Caki2 (cell line): ENCODE data around the gene SORCS2. TPM values are rescaled to one million over a fixed set of nuclear protein-coding genes. Genes with fewer than 3 reads are reported as not detected.

ENCODE experiments used
- DNase-seq: peaks from one replicate; pipeline ENCODE4 v3.0.0-alpha.2; 2015; ENCODE audit warnings: low read depth
- in situ Hi-C: cut with HindIII; loops from 2 replicates; pipeline ENCODE4 v1.10.0; 2016; ENCODE audit warnings: low sequenced_read_pairs, low pct_unique_long_range_greater_than_20kb, mixed read lengths
- total RNA-seq: library from RNA; depleted of rRNA; stranded (reverse); fragments of >200 nt; shearing (Covaris generic); gene quantifications from 2 replicates; pipeline ENCODE4 v1.2.3, GENCODE V29; 2014; ENCODE audit warnings: low replicate concordance

The SORCS2 gene
- total RNA-seq, 1 experiment from 2014 or later: 1.4 TPM

DNA sequence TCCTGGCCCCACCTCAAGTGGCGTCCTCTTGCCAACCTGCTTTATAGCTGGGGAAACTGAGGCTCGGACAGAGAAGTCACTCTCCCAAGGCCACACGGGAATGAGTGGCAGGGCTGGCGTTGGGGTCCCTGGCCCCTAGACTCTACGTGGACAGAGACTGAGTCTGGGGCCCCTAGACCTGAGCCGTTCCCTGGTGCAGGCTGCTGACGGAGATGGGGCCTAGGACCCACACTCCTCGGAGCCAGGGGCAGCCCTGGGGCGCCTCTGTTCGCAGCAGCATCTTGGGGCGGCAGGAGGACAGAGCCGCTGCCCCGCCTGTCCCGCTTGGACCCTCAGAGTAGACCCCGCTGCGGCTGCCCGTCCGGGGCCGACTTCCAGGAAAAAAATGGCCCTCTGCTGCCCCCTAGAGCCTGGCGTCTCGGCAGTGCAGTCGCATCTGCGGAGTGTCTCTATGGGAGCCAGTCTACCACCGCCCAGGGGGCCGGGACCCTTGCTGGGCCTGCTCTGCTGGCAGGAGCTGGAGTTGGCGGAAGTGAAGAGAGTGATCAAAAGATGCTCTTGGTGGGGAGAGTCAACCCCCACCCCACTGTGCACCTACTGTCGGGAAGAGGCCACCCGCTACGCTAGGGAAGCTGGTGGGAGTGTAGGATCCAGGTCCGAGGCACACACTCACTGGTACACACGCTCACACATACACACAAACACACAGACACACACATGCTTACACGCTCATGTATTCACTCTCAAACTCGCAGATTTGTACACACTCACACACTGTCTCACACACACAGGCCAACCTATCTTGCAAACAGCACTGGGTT, 527.2 kb downstream of the SORCS2 start:
- in situ Hi-C loops: no loop called here

DNA sequence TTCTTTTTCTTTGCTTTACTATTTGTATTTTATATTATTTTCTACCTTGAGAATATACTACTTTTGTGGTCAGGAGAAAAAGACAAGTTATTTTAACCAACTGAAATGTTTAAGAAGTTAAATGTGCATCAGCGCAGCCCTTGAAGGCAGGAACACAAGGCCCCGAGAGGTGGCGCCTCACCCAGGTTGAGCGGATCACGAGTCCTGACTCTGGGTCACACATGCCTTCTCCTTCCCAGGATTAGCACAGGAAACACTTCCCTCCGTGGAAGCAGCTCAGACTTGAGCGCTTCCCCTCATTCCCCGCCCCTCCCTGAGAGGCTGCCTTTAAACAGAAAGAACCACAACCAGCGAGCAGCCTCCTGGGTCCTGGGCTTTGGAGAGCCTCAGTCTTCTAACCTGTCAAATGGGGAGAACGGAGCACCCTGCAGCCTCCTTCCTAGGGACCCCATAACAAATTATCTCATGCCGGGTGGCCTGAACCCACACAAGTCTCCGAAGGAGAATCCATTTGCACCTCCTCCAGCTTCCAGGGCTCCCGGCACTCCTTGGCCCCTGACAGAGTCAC, 529.7 kb downstream of the SORCS2 start:
- DNase-seq: no peak
- in situ Hi-C loops: no loop called here

More for the DNA sequence above, 527.2 kb downstream of the SORCS2 start:
- DNase-seq: peak; percentile 11

DNA sequence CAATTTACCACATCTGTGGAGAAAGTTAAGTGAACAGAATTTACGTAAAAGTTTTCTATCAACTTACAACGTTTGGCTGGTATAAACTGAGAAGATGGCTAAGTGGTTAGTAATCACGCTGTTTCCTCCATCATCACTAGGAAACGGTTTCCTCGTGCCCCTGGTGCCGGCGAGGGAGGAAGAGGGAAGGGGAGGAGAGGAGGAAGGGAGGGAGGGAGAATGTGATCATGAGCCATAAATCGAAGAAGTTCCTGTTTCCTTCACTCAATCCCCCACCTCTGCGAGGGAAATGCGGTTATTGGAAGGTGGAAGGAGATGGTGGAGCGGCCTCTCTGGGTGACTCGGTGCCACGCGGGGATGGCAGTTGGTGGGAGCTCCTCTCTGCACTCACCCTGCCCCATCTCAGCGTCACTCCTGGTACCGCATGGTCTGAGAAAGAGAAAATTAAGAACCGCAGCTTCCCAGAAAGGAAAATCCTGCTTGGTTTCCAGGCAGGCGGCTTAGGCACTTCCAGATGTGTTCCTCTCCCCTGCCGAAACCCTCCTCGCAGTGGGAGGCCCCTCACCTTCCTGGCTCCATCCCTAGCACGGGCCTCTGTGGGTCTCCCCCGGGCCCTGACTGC, 530.5 kb downstream of the SORCS2 start:
- DNase-seq: no peak
- in situ Hi-C loops: no loop called here

DNA sequence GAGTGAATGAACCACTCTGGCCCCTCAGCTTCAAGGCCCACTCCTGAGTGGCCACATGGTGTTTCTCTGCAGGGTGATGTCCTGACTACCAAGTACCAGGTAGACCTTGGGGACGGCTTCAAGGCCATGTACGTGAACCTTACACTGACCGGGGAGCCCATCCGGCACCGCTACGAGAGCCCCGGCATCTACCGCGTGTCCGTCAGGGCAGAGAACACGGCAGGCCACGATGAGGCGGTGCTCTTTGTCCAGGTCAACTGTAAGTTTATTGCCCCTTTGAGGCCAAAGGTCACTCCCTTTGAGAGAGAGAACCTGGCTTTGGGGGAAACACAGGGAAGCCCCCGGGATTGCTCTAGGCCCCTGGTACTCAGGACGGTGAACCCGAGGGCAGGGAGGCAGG, 531.3 kb downstream of the SORCS2 start:
- no peak for DNase-seq
- in situ Hi-C loops: no loop called here

DNA sequence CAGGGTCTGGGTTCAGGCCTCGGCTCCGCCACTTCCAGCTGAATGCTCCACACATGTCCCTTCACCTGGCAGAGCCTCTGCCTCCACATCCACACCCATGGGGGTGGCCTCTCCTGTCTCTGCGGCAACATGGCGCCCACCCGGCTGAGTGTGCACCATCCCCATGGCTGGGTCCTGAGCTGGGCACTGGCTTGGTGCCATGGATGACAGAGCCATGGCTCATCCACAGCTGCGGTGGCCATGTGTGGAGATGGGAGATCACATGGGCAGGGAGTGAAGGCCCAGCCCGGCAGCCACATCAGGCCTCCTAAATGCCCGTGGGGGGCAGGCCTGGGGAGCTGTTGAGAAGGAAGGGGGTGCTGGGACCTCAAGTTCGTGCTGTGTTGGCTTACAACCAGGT, 533.6 kb downstream of the SORCS2 start:
- in situ Hi-C loops: no loop called here
- no peak for DNase-seq

DNA sequence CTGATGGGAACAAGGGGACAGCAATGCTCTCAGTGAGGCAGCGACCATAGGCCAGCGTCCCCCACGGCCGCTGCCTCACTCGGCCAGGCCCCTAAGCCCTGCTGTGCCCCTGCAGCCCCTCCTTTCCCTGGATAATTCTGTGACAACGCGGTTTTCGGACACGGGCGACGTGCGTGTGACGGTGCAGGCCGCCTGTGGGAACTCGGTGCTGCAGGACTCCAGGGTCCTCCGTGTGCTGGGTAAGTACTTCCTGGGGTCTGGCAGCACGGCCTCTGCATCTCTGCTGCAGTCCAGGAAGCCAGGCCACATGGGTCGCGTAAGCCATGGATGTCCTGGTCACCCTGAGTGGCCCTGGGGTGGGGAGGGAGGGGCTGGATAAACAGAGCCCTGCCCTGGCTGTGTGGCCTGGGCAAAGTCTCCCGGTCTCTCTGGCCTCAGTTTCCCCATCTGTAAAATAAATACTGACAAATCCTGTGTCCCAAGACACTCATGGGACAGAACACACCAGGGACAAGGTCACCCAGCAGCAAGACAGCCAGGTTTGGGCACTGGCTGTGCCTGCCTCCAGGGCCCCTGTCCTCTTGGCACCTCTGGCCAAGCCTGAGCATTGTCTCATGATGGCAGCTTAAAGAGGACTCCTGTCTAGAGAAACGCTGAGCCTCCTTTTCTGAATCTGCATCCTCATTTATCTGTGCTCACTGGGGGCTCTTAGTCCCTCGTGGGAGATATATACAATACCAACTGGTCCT, 534.5 kb downstream of the SORCS2 start:
- no peak for DNase-seq
- in situ Hi-C loops: no loop called here

DNA sequence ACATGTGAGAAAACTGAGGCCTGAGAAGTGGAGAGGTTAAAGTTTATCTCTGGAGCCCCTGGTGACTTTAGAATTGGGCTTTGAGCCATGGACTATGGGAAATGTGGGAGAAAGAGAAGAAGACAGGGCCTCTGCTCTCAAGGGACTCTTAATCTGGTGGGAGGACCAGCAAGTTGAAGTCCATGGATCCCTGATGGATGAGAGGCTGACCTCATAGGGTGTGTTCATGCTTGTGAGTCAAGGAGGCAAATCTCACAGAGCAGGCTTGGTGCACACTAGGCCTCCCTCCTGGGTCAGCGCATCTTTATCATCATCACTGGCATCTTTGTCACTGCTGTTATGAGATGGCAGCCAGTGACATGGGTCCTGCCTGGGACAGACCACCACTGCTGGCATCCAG, 535.4 kb downstream of the SORCS2 start:
- DNase-seq: no peak
- in situ Hi-C loops: no loop called here

DNA sequence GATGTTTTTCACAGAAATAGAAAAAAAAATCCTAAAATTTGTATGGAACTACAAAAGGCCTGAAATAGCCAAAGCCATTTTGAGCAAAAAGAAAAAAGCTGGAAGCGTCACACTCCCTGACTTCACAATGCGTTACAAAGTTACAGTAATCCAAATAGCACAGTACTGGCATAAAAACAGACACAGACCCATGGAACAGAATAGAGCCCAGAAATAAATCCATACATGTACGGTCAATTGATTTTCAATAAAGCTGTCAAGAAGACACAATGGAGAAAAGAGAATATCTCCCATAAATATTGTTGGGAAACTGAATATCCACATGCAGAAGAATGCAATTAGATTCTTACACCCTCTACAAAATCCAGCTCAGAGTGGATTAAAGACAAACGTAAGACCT, 539.1 kb downstream of the SORCS2 start:
- no peak for DNase-seq
- in situ Hi-C loops: no loop called here

DNA sequence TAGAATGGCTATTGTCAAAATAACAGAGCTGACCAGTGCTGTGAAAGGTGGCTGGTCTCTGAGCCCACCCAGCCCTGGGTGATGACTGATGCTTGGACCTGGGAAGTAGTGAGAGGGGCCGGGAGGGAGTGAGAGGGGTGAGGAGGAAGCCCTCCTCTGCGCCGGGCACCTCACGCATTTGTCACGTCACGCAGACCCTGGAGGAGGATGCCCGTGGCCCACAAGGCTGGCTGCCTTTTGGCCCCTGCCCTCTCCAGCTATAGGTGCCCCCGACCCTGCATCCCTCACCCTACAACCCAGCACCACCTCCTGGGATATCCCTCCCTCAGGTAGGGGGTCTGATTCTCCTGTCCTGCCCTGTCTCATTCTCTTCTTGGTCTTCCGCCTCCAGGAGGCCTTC, 539.9 kb downstream of the SORCS2 start:
- in situ Hi-C loops: no loop called here
- no peak for DNase-seq

DNA sequence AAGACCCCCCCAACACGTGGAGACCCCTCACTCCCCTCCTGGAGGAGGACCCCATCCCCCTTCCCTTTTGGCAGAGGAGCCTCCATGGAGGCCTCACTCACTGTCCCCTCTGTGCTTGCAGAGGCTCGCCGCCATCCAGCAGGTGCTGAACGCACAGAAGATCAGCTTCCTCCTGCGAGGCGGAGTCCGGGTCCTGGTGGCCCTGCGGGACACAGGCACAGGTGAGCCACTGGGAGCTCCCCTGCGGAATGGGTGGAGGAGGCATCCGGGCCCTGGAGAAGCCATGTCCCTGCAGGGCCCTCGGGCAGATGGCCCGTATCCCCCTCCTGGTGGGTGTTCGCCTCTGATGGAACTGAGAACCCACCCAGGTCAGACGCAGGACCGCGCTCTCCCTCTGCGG, 540.9 kb downstream of the SORCS2 start:
- no peak for DNase-seq
- in situ Hi-C loops: no loop called here

DNA sequence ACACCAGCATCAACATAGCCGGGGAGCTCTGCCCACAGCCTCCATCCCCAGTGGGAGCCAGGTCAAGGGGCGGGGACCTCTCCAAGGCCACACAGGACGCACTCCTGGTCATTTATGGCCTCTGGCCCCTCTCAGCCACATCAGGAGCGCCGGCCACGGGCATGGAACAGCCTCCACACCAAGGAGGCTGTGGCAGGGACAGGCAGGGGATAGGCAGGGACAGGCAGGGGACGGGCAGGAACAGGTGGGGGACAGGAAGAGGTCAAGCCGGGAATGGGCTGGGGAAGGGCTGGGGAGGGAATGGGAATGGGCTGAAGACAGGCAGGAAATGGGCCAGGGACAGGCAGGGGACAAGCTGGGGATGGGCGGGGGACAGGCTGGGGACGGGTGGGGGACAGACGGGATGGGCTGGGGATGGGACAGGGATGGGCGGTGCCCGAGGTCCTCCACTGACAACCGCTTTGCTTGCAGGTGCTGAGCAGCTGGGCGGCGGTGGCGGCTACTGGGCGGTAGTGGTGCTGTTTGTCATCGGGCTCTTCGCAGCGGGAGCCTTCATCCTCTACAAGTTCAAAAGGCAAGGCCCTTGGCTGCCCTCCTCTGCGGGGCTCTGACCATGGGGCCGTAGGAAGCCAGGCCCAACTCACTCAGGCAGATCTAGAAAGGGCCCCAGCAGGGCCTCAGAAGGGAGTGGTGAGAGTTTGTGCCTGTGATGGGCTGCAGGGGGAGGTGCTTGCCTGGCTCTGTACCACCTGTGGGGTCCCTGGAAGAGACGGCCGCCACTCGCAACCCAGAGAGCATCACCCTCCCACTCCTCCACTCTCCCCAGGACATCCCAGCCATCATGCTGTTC, 541.7 kb downstream of the SORCS2 start:
- in situ Hi-C loops: no loop called here
- DNase-seq: no peak

DNA sequence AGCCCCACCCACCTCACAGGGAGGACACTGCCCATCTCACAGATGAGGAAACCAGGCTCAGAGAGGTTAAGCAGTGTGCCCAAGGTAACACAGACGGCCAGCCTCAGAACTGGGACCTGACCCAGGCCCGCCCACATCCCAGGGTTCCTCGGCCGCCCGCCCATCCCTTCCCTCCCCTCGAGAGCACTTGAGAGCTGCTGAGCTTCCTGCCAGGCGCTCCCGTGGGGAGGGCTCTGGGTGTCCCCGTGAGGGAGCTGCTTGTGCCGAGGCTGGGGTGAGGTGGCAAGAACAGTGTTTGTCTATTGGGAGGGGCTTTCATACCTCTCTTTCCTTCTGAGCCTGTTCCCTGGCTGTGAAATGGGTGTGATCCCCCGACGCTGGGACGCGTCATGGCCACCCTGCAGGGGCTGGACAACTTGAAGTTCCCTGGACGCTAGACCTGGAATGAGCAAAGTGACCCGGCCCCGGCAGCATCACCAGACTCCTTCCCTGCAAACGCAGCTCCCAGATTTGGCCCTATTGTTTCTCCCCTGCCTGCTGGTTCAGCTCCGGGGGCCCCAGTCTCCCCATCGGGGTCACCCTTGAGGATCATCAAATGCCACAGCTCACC, 542.4 kb downstream of the SORCS2 start:
- no peak for DNase-seq
- in situ Hi-C loops: no loop called here

DNA sequence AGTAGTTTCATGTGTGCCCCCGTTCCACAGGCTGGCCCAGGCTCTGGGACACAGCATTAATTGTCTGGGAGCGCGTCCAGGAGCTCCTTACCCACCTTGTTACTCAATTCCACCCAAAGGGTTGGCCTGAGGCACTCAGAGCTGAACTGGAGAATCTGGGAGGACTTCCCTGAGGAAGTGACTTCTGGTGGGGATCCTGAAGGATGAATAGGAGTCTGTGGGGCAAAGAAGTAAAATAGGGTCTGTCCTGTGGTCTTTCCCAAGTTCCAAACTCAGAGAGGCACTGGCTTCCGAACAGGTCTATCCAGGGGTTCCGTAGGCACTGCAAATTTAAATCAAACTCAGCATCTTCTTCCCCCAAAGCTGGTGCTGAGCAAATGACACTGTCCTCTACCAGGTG, 543.1 kb downstream of the SORCS2 start:
- in situ Hi-C loops: no loop called here
- DNase-seq: no peak

DNA sequence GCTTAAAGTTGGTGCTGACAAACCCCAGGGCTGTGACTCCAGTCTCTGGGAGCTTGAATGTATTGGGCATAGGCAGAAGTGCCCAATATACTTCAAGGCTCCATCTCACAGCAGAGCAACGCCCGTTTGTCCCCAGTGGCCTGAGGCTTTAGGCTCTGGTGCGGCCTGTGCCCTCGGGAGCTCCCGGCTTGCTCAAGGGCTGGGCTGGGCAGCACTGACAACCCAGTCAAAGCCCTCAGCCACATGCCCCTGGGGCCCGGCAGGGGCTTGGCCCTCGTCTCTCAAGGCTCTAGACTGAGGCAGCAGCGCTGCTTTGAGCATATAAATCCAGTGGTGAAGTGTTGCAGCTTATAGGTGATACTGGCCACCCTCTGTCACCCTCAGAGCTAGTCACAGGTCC, 543.6 kb downstream of the SORCS2 start:
- no peak for DNase-seq
- in situ Hi-C loops: no loop called here

DNA sequence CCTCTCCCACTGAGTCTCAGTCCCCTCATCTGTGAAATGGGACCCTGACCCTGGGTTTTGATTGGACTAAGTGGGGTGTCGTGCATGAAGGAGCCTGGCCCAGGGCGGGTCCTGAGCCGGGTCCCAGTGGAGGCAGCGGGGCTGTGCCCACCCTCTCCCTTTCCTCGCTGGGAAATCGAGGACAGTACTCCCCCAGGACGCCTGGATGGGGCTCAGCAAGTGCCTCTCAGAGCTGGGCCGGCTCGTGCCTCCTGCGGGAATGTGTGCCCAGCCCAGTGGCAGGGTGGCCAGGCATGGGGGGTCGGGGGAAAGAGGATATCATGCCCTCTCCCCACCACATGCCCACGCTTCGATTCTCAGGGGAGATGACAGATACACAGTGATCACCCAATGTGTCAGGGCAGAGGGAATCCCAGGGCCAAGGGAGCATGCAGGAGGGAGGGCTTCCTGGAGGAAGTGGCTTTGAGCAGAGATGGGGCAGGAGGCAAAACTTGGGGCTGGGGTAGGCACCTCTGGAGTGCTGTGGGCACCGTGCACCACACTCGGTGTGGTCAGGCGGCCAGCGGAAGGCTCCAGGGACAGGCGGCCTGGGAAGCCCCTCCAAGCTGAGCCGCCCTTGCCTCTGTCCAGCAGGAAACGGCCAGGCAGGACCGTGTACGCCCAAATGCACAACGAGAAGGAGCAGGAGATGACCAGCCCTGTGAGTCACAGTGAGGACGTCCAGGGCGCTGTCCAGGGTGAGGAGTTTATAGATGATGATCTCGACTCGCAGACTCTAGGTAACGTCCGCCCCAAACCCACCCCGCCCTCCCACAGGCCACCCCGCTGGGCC, 544.3 kb downstream of the SORCS2 start:
- in situ Hi-C loops: no loop called here
- DNase-seq: no peak

DNA sequence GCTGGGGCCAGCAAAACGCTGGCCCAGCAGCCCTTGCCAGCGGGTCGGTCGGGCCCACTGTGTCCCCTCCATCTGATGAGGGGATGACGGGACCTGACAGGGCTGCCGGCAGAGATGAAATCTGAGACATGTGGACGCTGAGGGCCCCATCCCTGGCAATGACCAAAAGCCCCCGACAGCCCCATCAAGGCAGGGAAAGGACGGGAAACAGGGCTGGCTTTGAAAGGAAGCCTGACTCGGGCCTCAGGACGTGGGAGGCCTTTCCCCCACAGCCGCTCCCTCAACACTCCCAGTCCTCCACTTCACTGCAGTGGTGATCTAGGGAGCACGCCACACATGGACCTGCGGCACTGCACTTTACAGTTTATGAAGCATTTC, 544.9 kb downstream of the SORCS2 start:
- no peak for DNase-seq
- in situ Hi-C loops: no loop called here
